ENCODE results near the gene PIP4K2B. TPM values are rescaled to one million over a fixed set of nuclear protein-coding genes. Genes with fewer than 3 reads are reported as not detected.

Gene PIP4K2B
- total RNA-seq, 1 experiment from 2014 or later: 47.4 TPM

GRCh38 chr17:38740044-38740443 is 59.3 kb downstream of the PIP4K2B start:
- intact Hi-C loops (cut with micrococcal nuclease; ENCODE audit: unreplicated experiment): no loop called here
- Histone ChIP-seq H3K4me2 (no peak overlapping the region), H4K20me1 (ENCODE audit: insufficient read depth) (peaks cover 35% of the 10 kb centered on the region), H3K9me2 (ENCODE audit: insufficient read depth) (no peaks in the 10 kb centered on the region), H3K4me3 (no peak overlapping the region), H3K79me2 (ENCODE audit: low read depth) (peaks cover 39% of the 10 kb centered on the region), H3K36me3 (ENCODE audit: low read depth) (peaks cover 9% of the 10 kb centered on the region; the same call in 1 of the 2 replicates), H3K4me1 (replicated peaks; ENCODE audit: insufficient read depth) (peaks cover 16% of the 10 kb centered on the region), H2AFZ (no peak overlapping the region), H3K27ac (no peak overlapping the region), H3K9me3 (ENCODE audit: insufficient read depth, low read depth) (no peaks in the 10 kb centered on the region), H3K27me3 (ENCODE audit: insufficient read depth, low read depth) (no peaks in the 10 kb centered on the region), H3F3A (ENCODE audit: insufficient read depth, low read depth) (peaks cover 48% of the 10 kb centered on the region)
- ChIA-PET POLR2A (ENCODE audit: unreplicated experiment) (no interaction called here), CTCF (no interaction called here)
- no TSS peak for BruUV-seq (replicated peaks)
- no peak for DNase-seq
- TF ChIP-seq CTCF (conservative IDR thresholded peaks at IDR 0.05) (no peak), EZH2 (IDR thresholded peaks at IDR 0.05; ENCODE audit: low read depth) (no peak)

- Histone ChIP-seq H3K4me2 (no peak overlapping the region), H3K27ac (no peak overlapping the region), H3K27me3 (ENCODE audit: insufficient read depth, low read depth) (no peaks in the 10 kb centered on the region), H3K9me3 (ENCODE audit: insufficient read depth, low read depth) (no peaks in the 10 kb centered on the region), H2AFZ (no peak overlapping the region), H3K4me1 (replicated peaks; ENCODE audit: insufficient read depth) (peaks cover 10% of the 10 kb centered on the region), H4K20me1 (ENCODE audit: insufficient read depth) (peaks cover 37% of the 10 kb centered on the region), H3K4me3 (no peak overlapping the region), H3K36me3 (ENCODE audit: low read depth) (peaks cover 9% of the 10 kb centered on the region; the same call in 1 of the 2 replicates), H3K79me2 (ENCODE audit: low read depth) (peaks cover 32% of the 10 kb centered on the region), H3F3A (ENCODE audit: insufficient read depth, low read depth) (peaks cover 48% of the 10 kb centered on the region), H3K9me2 (ENCODE audit: insufficient read depth) (no peaks in the 10 kb centered on the region)
- no peak for TF ChIP-seq CTCF (conservative IDR thresholded peaks at IDR 0.05)
- no peak for TF ChIP-seq EZH2 (IDR thresholded peaks at IDR 0.05; ENCODE audit: low read depth)
- POLR2A ChIA-PET (ENCODE audit: unreplicated experiment): no interaction called here
- no peak for DNase-seq
- CTCF ChIA-PET: no interaction called here
- intact Hi-C loops (cut with micrococcal nuclease; ENCODE audit: unreplicated experiment): no loop called here
- BruUV-seq (replicated peaks): no TSS peak
Measured at GRCh38 chr17:38739305-38739704, 60.1 kb downstream of the PIP4K2B start.

- Histone ChIP-seq H3K4me3 (no peak overlapping the region), H3K4me2 (no peak overlapping the region), H3K36me3 (ENCODE audit: low read depth) (peaks cover 9% of the 10 kb centered on the region; the same call in 1 of the 2 replicates), H2AFZ (no peak overlapping the region), H4K20me1 (ENCODE audit: insufficient read depth) (peaks cover 37% of the 10 kb centered on the region), H3K9me2 (ENCODE audit: insufficient read depth) (no peaks in the 10 kb centered on the region), H3K9me3 (ENCODE audit: insufficient read depth, low read depth) (no peaks in the 10 kb centered on the region), H3F3A (ENCODE audit: insufficient read depth, low read depth) (peaks cover 48% of the 10 kb centered on the region), H3K27ac (no peak overlapping the region), H3K4me1 (replicated peaks; ENCODE audit: insufficient read depth) (peaks cover 4% of the 10 kb centered on the region), H3K27me3 (ENCODE audit: insufficient read depth, low read depth) (no peaks in the 10 kb centered on the region), H3K79me2 (ENCODE audit: low read depth) (peaks cover 26% of the 10 kb centered on the region)
- no peak for DNase-seq
- CTCF ChIA-PET: no interaction called here
- BruUV-seq (replicated peaks): no TSS peak
- TF ChIP-seq EZH2 (IDR thresholded peaks at IDR 0.05; ENCODE audit: low read depth) (no peak), CTCF (conservative IDR thresholded peaks at IDR 0.05) (no peak)
- POLR2A ChIA-PET (ENCODE audit: unreplicated experiment): no interaction called here
- intact Hi-C loops (cut with micrococcal nuclease; ENCODE audit: unreplicated experiment): no loop called here
Measured at GRCh38 chr17:38738686-38739085, 60.7 kb downstream of the PIP4K2B start.
